Measurements from ENCODE around the gene XYLT1. TPM values are rescaled to one million over a fixed set of nuclear protein-coding genes. Genes with fewer than 3 reads are reported as not detected.

XYLT1 gene
- total RNA-seq, 1 experiment from 2014 or later = 14.5 TPM

- Histone ChIP-seq H2AFZ (ENCODE audit: low read length) (no peak overlapping the region), H3K4me1 (ENCODE audit: insufficient read depth, low read length) (peaks cover 6% of the 10 kb centered on the region; the same call in 1 of the 2 replicates), H3T11ph (ENCODE audit: low read length) (no peak overlapping the region), H3K79me2 (ENCODE audit: insufficient read depth, low read length) (no peaks in the 10 kb centered on the region), H4K8ac (replicated peaks; ENCODE audit: insufficient read length, low read depth, low read length) (no peak overlapping the region), H3K9ac (ENCODE audit: extremely low read depth, insufficient read length, low read length) (no peak overlapping the region), H2BK12ac (ENCODE audit: insufficient read length, low read depth, low read length) (no peak overlapping the region), H4K5ac (ENCODE audit: insufficient read length, low read depth, low read length) (no peak overlapping the region), H3K23ac (ENCODE audit: insufficient read length, low read depth, low read length) (no peak overlapping the region), H3K27me3 (ENCODE audit: insufficient read depth, low read length) (no peaks in the 10 kb centered on the region), H3K23me2 (ENCODE audit: insufficient read length, low read depth, low read length, poor library complexity, severe bottlenecking) (no peaks in the 10 kb centered on the region), H3K79me1 (ENCODE audit: insufficient read depth, low read depth, low read length, poor library complexity, severe bottlenecking) (no peaks in the 10 kb centered on the region), H3K4me2 (ENCODE audit: insufficient read depth, insufficient read length, low read length) (no peak overlapping the region), H2AK5ac (ENCODE audit: insufficient read length, low read length) (no peak overlapping the region), H2BK5ac (ENCODE audit: insufficient read length, low read length) (no peak overlapping the region), H3K14ac (ENCODE audit: insufficient read depth, low read length) (no peak overlapping the region), H3K18ac (ENCODE audit: insufficient read length, low read depth, low read length) (no peak overlapping the region), H2BK120ac (ENCODE audit: low read depth, low read length, poor library complexity, severe bottlenecking) (no peak overlapping the region), H3K9me3 (ENCODE audit: control insufficient read depth, low read depth, low read length) (no peaks in the 10 kb centered on the region), H2BK20ac (ENCODE audit: low read depth, low read length, poor library complexity, severe bottlenecking) (no peak overlapping the region), H3K56ac (ENCODE audit: insufficient read length, low read depth, low read length) (no peak overlapping the region), H2BK15ac (ENCODE audit: low read depth, low read length) (no peak overlapping the region), H3K4ac (ENCODE audit: low read depth, low read length) (no peak overlapping the region), H4K20me1 (ENCODE audit: control insufficient read depth, insufficient read depth, insufficient read length) (no peaks in the 10 kb centered on the region), H3K27ac (ENCODE audit: insufficient read length, low read depth, low read length) (no peak overlapping the region), H4K91ac (ENCODE audit: insufficient read length, low read depth, low read length) (no peak overlapping the region)
- H3K27ac Mint-ChIP-seq = no peak overlapping the region
- no CpG with 5 or more reads among the region's 9 CpGs for WGBS (ENCODE audit: extremely low coverage, insufficient read length, low lambda C conversion rate)
- no peak for DNase-seq
- no peak overlapping the region for H3K4me3 Mint-ChIP-seq
- no peaks in the 10 kb centered on the region for H3K9me3 Mint-ChIP-seq
- no peak for TF ChIP-seq CTCF (conservative IDR thresholded peaks at IDR 0.05)
- H3K27me3 Mint-ChIP-seq (ENCODE audit: low read depth) = no peaks in the 10 kb centered on the region
- H3K4me1 Mint-ChIP-seq = peaks cover 44 to 52% of the 10 kb centered on the region in 2 experiments
- H3K36me3 Mint-ChIP-seq (ENCODE audit: insufficient read depth in 1 of 3, low read depth in 3 of 3) = no peaks in the 10 kb centered on the region
These were observed 159.2 kb downstream of the XYLT1 start for GRCh38 chr16:17311333-17312093.

Data from H9 (cell line).